RKO (cell line): Measurements from ENCODE around the gene ACSS1.

Source experiments
- DNase-seq: peaks from one replicate; pipeline ENCODE4 v3.0.0-alpha.2; 2016; ENCODE audit warnings: low spot score

The ACSS1 gene

GRCh38 chr20:25058051-25058846 lies at the start of gene ACSS1:
Gene ACSS1 (minus strand): TSS chr20:25058139. CDS start chr20:25058102, 37 bp downstream.
- DNase-seq = no peak

- DNase-seq = no peak
Observed at GRCh38 chr20:25103526-25103925, 45.6 kb upstream of the ACSS1 start.

- DNase-seq = no peak
Observed at GRCh38 chr20:25100914-25101313, 43.0 kb upstream of the ACSS1 start.

- DNase-seq = no peak
Observed at GRCh38 chr20:25099601-25100140, 41.7 kb upstream of the ACSS1 start.

- no peak for DNase-seq
Observed at GRCh38 chr20:25097498-25097897, 39.6 kb upstream of the ACSS1 start.

- DNase-seq = no peak
Observed at GRCh38 chr20:25090492-25091429, 32.8 kb upstream of the ACSS1 start.

GRCh38 chr20:25089662-25090061 lies 31.7 kb upstream of the ACSS1 start:
- no peak for DNase-seq

- DNase-seq = no peak
Observed at GRCh38 chr20:25089096-25089495, 31.2 kb upstream of the ACSS1 start.

- no peak for DNase-seq
Observed at GRCh38 chr20:25088267-25088666, 30.3 kb upstream of the ACSS1 start.

GRCh38 chr20:25087186-25087929 lies 29.4 kb upstream of the ACSS1 start:
- no peak for DNase-seq

- no peak for DNase-seq
Observed at GRCh38 chr20:25085756-25086495, 28.0 kb upstream of the ACSS1 start.

GRCh38 chr20:25084626-25085187 lies 26.8 kb upstream of the ACSS1 start:
- DNase-seq = no peak

GRCh38 chr20:25083773-25084625 lies 26.1 kb upstream of the ACSS1 start:
- DNase-seq = no peak

- DNase-seq = no peak
Observed at GRCh38 chr20:25083141-25083772, 25.3 kb upstream of the ACSS1 start.

GRCh38 chr20:25082498-25082873 lies 24.5 kb upstream of the ACSS1 start:
- DNase-seq = no peak

- DNase-seq = no peak
Observed at GRCh38 chr20:25081730-25082497, 24.0 kb upstream of the ACSS1 start, which contains the start of gene VSX1. Gene VSX1 (minus strand): TSS chr20:25082141. CDS start chr20:25082096, 45 bp downstream.

- DNase-seq = no peak
Observed at GRCh38 chr20:25081065-25081729, 23.3 kb upstream of the ACSS1 start.

GRCh38 chr20:25079171-25079570 lies 21.2 kb upstream of the ACSS1 start:
- no peak for DNase-seq
